Measurements from ENCODE around the gene KCNG3.

- TF ChIP-seq ZNF274 (IDR thresholded peaks at IDR 0.05; ENCODE audit: low read depth, low read length) (no peak), SUZ12 (IDR thresholded peaks at IDR 0.05; ENCODE audit: extremely low read depth, insufficient read depth, insufficient read length) (no peak), YY1 (IDR thresholded peaks at IDR 0.05; ENCODE audit: insufficient read depth, insufficient read length) (no peak)
Measured at GRCh38 chr2:42430188-42430587, 63.6 kb downstream of the KCNG3 start.
